Liver (tissue), 9 donors: ENCODE data around the gene ARHGDIA. TPM values are rescaled to one million over a fixed set of nuclear protein-coding genes. Genes with fewer than 3 reads are reported as not detected.

ENCODE experiments used
- DNase-seq: peaks from one replicate; pipeline ENCODE4 v3.0.0-alpha.2; 2017; ENCODE audit warnings: low spot score
- H3K27ac ChIP-seq, 2 donors: one replicate each; pipeline ENCODE4 v1.7.0; 2013; ENCODE audit warnings: inconsistent platforms in 2 of 2, low read length in 2 of 2, control low read depth in 1 of 2, low read depth in 1 of 2, mild to moderate bottlenecking in 1 of 2
- H3K27me3 ChIP-seq, 4 donors: one replicate each; pipeline versions ENCODE4 v1.6.1 to v1.7.0; 2013; ENCODE audit warnings: low read length in 3 of 4, inconsistent platforms in 1 of 4, mild to moderate bottlenecking in 1 of 4, moderate library complexity in 1 of 4; ENCODE audit not compliant: control insufficient read depth in 4 of 4, insufficient read depth in 4 of 4
- H3K36me3 ChIP-seq, 4 donors: one replicate each; pipeline versions ENCODE4 v1.6.1 to v1.7.0; 2013; ENCODE audit warnings: low read length in 3 of 4, mild to moderate bottlenecking in 3 of 4, low read depth in 1 of 4, moderate library complexity in 1 of 4; ENCODE audit not compliant: control insufficient read depth in 4 of 4, insufficient read depth in 3 of 4
- H3K4me1 ChIP-seq, 4 donors: one replicate each; pipeline versions ENCODE4 v1.6.1 to v1.7.0; 2013; ENCODE audit warnings: low read length in 3 of 4, mild to moderate bottlenecking in 3 of 4, moderate library complexity in 1 of 4; ENCODE audit not compliant: control insufficient read depth in 4 of 4, insufficient read depth in 4 of 4
- H3K4me3 ChIP-seq, 3 donors: one replicate each; pipeline versions ENCODE4 v1.6.1 to v1.7.0; 2013; ENCODE audit warnings: low read length in 3 of 3, control low read depth in 1 of 3, low read depth in 1 of 3, mild to moderate bottlenecking in 1 of 3
- H3K9ac ChIP-seq, 2 donors: one replicate each; pipeline ENCODE4 v1.7.0; 2013; ENCODE audit warnings: low read length in 2 of 2, mild to moderate bottlenecking in 2 of 2, moderate library complexity in 2 of 2, control low read depth in 1 of 2, low read depth in 1 of 2
- H3K9me3 ChIP-seq, 4 donors: one replicate each; pipeline versions ENCODE4 v1.6.1 to v1.7.0; 2013; ENCODE audit warnings: low read length in 3 of 4; ENCODE audit not compliant: control insufficient read depth in 4 of 4
- EGR1 ChIP-seq, 2 donors: IDR thresholded peaks; 2 replicates each; pipeline ENCODE4 v1.6.1; 2016 to 2018; ENCODE audit warnings: antibody characterized with exemption in 2 of 2, low read depth in 2 of 2
- FOXA1 ChIP-seq: IDR thresholded peaks from 2 replicates; pipeline ENCODE4 v1.6.1; 2016; ENCODE audit warnings: antibody characterized with exemption
- FOXA2 ChIP-seq: IDR thresholded peaks from 2 replicates; pipeline ENCODE4 v1.6.1; 2016; ENCODE audit warnings: antibody characterized with exemption
- GABPA ChIP-seq, 2 donors: IDR thresholded peaks in 1 of 2; conservative IDR thresholded peaks in 1 of 2; 2 replicates each; pipeline ENCODE4 v1.6.1; 2016; ENCODE audit warnings: antibody characterized with exemption in 2 of 2, mild to moderate bottlenecking in 1 of 2, moderate library complexity in 1 of 2
- HNF4A ChIP-seq, 2 donors: conservative IDR thresholded peaks; 2 replicates each; pipeline ENCODE4 v1.6.1; 2016; ENCODE audit warnings: antibody characterized with exemption in 2 of 2, mild to moderate bottlenecking in 2 of 2
- HNF4G ChIP-seq: IDR thresholded peaks from 2 replicates; pipeline ENCODE4 v1.6.1; 2016; ENCODE audit warnings: antibody characterized with exemption
- JUND ChIP-seq, 2 donors: IDR thresholded peaks; 2 replicates each; pipeline ENCODE4 v1.6.1; 2016; ENCODE audit warnings: antibody characterized with exemption in 2 of 2
- NR2F2 ChIP-seq: IDR thresholded peaks from 2 replicates; pipeline ENCODE4 v1.6.1; 2016; ENCODE audit warnings: antibody characterized with exemption
- RAD21 ChIP-seq, 2 donors: IDR thresholded peaks; 2 replicates each; pipeline ENCODE4 v1.6.1; 2016; ENCODE audit warnings: antibody characterized with exemption in 2 of 2, mild to moderate bottlenecking in 2 of 2
- RXRA ChIP-seq, 2 donors: IDR thresholded peaks; 2 replicates each; pipeline ENCODE4 v1.6.1; 2017 to 2018; ENCODE audit warnings: antibody characterized with exemption in 2 of 2, mild to moderate bottlenecking in 1 of 2
- SP1 ChIP-seq: IDR thresholded peaks from 2 replicates; pipeline ENCODE4 v1.6.1; 2018; ENCODE audit warnings: antibody characterized with exemption, mild to moderate bottlenecking
- TAF1 ChIP-seq: conservative IDR thresholded peaks from 2 replicates; pipeline ENCODE4 v1.6.1; 2016; ENCODE audit warnings: antibody characterized with exemption, mild to moderate bottlenecking
- YY1 ChIP-seq: IDR thresholded peaks from 2 replicates; pipeline ENCODE4 v1.6.1; 2016; ENCODE audit warnings: antibody characterized with exemption, mild to moderate bottlenecking
- WGBS: extraction: QIAGEN DNeasy Blood & Tissue Kit; methylation state at CpG from one replicate; pipeline ENCODE4 v1.1.7; 2013; 5-methylcytosine and 5-hydroxymethylcytosine counted together
- polyA plus RNA-seq, 2 donors: library from polyadenylated mRNA; stranded (reverse) in 1 of 2; unstranded in 1 of 2; fragments of 200-250 nt in 1 of 2; fragments of >200 nt in 1 of 2; fragmentation: Nextera tagmentation in 1 of 2; extraction: Ambion mirVana in 1 of 2; gene quantifications; one replicate each; pipeline versions ENCODE4 v1.2.1 to v1.2.3, GENCODE V29; 2013 to 2015
- total RNA-seq, 2 donors: library from RNA; depleted of rRNA; stranded (reverse); fragments of >200 nt; gene quantifications; one replicate each; pipeline ENCODE4 v1.2.3, GENCODE V29; 2014
- TF ChIP-seq, protein P1 (sequence below): IDR thresholded peaks from 2 replicates; pipeline ENCODE4 v1.6.1; 2016; ENCODE audit warnings: antibody characterized with exemption
- TF ChIP-seq, protein P2 (sequence below): fragments of 150-350 bp; IDR thresholded peaks from 2 replicates; pipeline ENCODE4 v1.5.1; 2017; ENCODE audit warnings: improper control_type of control experiment, low read depth, low read length; ENCODE audit not compliant: missing input control
- TF ChIP-seq, protein P3 (sequence below): IDR thresholded peaks from 2 replicates; pipeline ENCODE4 v1.6.1; 2016; ENCODE audit warnings: antibody characterized with exemption
- TF ChIP-seq, protein P4 (sequence below): IDR thresholded peaks from 2 replicates; pipeline ENCODE4 v1.6.1; 2016; ENCODE audit warnings: antibody characterized with exemption
- TF ChIP-seq, protein P5 (sequence below): IDR thresholded peaks from 2 replicates; pipeline ENCODE4 v1.6.1; 2016; ENCODE audit warnings: antibody characterized with exemption, mild to moderate bottlenecking
- donor health status: healthy.
- donor health status: healthy.
- donor health status: healthy.
- donor health status: healthy.
- donor health status: healthy.

ARHGDIA gene
- total RNA-seq: 10 to 100 TPM; 35.5 to 47.3 TPM
- polyA plus RNA-seq: 100 to 1,000 TPM; 103 to 142 TPM

DNA sequence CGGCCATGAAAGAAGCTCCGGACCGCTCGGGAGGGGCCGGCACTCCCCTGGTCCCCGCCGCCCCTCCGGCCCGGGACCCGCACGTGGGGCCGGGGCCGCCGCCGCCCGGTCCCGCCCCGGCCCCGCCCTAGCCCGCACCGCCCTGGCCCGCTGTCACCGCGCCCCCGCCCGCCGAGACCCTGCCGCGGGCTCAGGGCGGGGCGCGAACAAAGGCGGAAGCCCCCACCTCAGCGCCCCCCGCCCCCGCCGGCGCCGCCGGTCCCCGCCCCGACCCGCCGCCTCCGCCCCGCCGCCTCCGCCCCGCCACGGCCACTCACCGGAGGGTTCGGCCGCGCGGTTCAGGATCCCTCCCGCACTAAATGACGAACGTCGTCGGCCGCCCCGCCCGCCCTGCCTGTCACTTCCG, at the start of gene ARHGDIA:
Gene ARHGDIA, minus strand, starts transcription at position 357 of the 406 bp plus-strand sequence. CDS start 1,407 bp downstream, outside the sequence.
- Histone ChIP-seq H3K9me3 (no peaks in the 10 kb centered on the region), H3K36me3 (peaks cover 0 to 6% (median 2%) of the 10 kb centered on the region in 4 donors), H3K27me3 (no peaks in the 10 kb centered on the region), H3K9ac (peak within 1 kb of the TSS; percentile 86 to 97), H3K4me1 (peaks cover 15 to 49% (median 38%) of the 10 kb centered on the region in 4 donors), H3K4me3 (peak within 1 kb of the TSS; percentile 77 to 89 (median 84)), H3K27ac (peak within 1 kb of the TSS; percentile 94 to 100)
- 2% methylated on average over 64 of the region's 64 CpGs for WGBS
- TF ChIP-seq, protein P1, sequence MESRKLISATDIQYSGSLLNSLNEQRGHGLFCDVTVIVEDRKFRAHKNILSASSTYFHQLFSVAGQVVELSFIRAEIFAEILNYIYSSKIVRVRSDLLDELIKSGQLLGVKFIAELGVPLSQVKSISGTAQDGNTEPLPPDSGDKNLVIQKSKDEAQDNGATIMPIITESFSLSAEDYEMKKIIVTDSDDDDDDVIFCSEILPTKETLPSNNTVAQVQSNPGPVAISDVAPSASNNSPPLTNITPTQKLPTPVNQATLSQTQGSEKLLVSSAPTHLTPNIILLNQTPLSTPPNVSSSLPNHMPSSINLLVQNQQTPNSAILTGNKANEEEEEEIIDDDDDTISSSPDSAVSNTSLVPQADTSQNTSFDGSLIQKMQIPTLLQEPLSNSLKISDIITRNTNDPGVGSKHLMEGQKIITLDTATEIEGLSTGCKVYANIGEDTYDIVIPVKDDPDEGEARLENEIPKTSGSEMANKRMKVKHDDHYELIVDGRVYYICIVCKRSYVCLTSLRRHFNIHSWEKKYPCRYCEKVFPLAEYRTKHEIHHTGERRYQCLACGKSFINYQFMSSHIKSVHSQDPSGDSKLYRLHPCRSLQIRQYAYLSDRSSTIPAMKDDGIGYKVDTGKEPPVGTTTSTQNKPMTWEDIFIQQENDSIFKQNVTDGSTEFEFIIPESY: no peak
- TF ChIP-seq RXRA (IDR thresholded peaks at IDR 0.05): no peak
- TF ChIP-seq, protein P2, sequence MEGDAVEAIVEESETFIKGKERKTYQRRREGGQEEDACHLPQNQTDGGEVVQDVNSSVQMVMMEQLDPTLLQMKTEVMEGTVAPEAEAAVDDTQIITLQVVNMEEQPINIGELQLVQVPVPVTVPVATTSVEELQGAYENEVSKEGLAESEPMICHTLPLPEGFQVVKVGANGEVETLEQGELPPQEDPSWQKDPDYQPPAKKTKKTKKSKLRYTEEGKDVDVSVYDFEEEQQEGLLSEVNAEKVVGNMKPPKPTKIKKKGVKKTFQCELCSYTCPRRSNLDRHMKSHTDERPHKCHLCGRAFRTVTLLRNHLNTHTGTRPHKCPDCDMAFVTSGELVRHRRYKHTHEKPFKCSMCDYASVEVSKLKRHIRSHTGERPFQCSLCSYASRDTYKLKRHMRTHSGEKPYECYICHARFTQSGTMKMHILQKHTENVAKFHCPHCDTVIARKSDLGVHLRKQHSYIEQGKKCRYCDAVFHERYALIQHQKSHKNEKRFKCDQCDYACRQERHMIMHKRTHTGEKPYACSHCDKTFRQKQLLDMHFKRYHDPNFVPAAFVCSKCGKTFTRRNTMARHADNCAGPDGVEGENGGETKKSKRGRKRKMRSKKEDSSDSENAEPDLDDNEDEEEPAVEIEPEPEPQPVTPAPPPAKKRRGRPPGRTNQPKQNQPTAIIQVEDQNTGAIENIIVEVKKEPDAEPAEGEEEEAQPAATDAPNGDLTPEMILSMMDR: no peak
- no peak for TF ChIP-seq FOXA2
- no peak for DNase-seq

DNA sequence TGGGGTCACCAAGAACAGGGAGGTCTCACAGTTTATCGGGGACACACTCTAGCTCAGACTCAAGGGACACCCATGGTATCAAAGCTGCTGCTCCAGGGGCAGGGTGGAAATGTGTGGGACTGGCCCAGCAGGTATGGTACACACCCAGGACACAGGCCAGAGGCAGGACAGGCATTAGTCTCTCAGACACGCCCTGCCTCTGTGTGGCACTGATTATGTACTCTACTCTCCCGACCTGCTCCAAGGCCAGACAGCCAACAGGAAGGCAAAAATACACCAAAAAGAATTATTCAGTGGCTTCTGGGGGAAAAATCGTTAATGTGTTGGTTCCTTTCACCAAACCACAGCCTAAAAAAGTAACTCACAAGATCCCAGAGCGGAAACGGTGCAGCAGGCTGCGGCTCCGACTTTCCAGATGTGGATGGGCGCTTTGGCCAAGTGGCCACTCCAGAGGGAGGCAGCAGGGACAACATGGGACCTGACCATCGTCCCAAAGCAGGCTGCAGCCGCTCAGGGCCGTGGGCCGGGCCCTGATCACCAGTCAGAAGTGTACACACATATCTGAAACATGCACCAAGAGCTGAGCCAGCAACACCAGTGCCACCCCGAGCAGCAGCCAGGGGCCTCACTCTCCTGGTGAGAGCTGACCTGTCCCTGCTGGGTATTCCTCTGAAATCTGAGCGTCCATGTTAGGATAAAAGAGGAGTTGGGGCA, 47.9 kb upstream of the ARHGDIA start:
- H3K9me3 ChIP-seq: no peaks in the 10 kb centered on the region
- H3K4me1 ChIP-seq: peaks cover 21 to 47% (median 37%) of the 10 kb centered on the region in 4 donors
- DNase-seq: no peak
- TF ChIP-seq EGR1 (IDR thresholded peaks at IDR 0.05; ENCODE audit: low read depth in 2 of 2) (no peak), YY1 (no peak), HNF4A (conservative IDR thresholded peaks at IDR 0.05) (no peak), NR2F2 (no peak), RAD21 (IDR thresholded peaks at IDR 0.05) (no peak), JUND (IDR thresholded peaks at IDR 0.05) (no peak), TAF1 (no peak), SP1 (no peak), GABPA (IDR thresholded peaks at IDR 0.05 in 1 of 2, conservative IDR thresholded peaks at IDR 0.05 in 1 of 2) (no peak), RXRA (IDR thresholded peaks at IDR 0.05) (no peak), FOXA2 (no peak), FOXA1 (no peak), HNF4G (no peak)
- TF ChIP-seq, protein P3, sequence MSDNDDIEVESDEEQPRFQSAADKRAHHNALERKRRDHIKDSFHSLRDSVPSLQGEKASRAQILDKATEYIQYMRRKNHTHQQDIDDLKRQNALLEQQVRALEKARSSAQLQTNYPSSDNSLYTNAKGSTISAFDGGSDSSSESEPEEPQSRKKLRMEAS: no peak
- TF ChIP-seq, protein P4, sequence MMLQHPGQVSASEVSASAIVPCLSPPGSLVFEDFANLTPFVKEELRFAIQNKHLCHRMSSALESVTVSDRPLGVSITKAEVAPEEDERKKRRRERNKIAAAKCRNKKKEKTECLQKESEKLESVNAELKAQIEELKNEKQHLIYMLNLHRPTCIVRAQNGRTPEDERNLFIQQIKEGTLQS: no peak
- TF ChIP-seq, protein P1: no peak
- TF ChIP-seq, protein P2: no peak
- TF ChIP-seq, protein P5, sequence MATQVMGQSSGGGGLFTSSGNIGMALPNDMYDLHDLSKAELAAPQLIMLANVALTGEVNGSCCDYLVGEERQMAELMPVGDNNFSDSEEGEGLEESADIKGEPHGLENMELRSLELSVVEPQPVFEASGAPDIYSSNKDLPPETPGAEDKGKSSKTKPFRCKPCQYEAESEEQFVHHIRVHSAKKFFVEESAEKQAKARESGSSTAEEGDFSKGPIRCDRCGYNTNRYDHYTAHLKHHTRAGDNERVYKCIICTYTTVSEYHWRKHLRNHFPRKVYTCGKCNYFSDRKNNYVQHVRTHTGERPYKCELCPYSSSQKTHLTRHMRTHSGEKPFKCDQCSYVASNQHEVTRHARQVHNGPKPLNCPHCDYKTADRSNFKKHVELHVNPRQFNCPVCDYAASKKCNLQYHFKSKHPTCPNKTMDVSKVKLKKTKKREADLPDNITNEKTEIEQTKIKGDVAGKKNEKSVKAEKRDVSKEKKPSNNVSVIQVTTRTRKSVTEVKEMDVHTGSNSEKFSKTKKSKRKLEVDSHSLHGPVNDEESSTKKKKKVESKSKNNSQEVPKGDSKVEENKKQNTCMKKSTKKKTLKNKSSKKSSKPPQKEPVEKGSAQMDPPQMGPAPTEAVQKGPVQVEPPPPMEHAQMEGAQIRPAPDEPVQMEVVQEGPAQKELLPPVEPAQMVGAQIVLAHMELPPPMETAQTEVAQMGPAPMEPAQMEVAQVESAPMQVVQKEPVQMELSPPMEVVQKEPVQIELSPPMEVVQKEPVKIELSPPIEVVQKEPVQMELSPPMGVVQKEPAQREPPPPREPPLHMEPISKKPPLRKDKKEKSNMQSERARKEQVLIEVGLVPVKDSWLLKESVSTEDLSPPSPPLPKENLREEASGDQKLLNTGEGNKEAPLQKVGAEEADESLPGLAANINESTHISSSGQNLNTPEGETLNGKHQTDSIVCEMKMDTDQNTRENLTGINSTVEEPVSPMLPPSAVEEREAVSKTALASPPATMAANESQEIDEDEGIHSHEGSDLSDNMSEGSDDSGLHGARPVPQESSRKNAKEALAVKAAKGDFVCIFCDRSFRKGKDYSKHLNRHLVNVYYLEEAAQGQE: no peak
- H3K27me3 ChIP-seq: no peaks in the 10 kb centered on the region
- WGBS: 82% methylated on average over 15 of the region's 15 CpGs
- peaks cover 9 to 20% (median 14%) of the 10 kb centered on the region in 4 donors for H3K36me3 ChIP-seq
- no peak overlapping the region for H3K4me3 ChIP-seq
- no peak overlapping the region for H3K9ac ChIP-seq
- no peak overlapping the region for H3K27ac ChIP-seq
